ENCODE measurements around the gene SLMAP.
A peak's percentile ranks its signal among the peaks of the same experiment; 100 is the strongest.

The SLMAP gene

GRCh38 chr3:57896691-57897090 lies 140.6 kb downstream of the SLMAP start:
- Histone ChIP-seq H3K36me3 (replicated peaks) (no peaks in the 10 kb centered on the region), H3K27ac (no peak overlapping the region), H3K4me3 (ENCODE audit: low read depth, low read length) (no peak overlapping the region), H3K27me3 (replicated peaks) (no peaks in the 10 kb centered on the region)
- DNase-seq = no peak
- no peak for TF ChIP-seq CTCF (IDR thresholded peaks at IDR 0.05; ENCODE audit: low read depth, low read length, missing control alignments)
- in situ Hi-C loops (cut with HindIII; ENCODE audit: low pct_ligation_motif_present, low sequenced_read_pairs) = no loop called here

- in situ Hi-C loops (cut with HindIII; ENCODE audit: low pct_ligation_motif_present, low sequenced_read_pairs) = no loop called here
- DNase-seq = no peak
- Histone ChIP-seq H3K4me3 (ENCODE audit: low read depth, low read length) (no peak overlapping the region), H3K27me3 (replicated peaks) (no peaks in the 10 kb centered on the region), H3K27ac (no peak overlapping the region), H3K36me3 (replicated peaks) (no peaks in the 10 kb centered on the region)
- no peak for TF ChIP-seq CTCF (IDR thresholded peaks at IDR 0.05; ENCODE audit: low read depth, low read length, missing control alignments)
Measured at GRCh38 chr3:57900786-57901185, 144.7 kb downstream of the SLMAP start.

- peaks cover 2% of the 10 kb centered on the region for H3K36me3 ChIP-seq (replicated peaks)
- no peak for DNase-seq
- H3K27me3 ChIP-seq (replicated peaks) = no peaks in the 10 kb centered on the region
- no peak overlapping the region for H3K4me3 ChIP-seq (ENCODE audit: low read depth, low read length)
- no peak overlapping the region for H3K27ac ChIP-seq
- in situ Hi-C loops (cut with HindIII; ENCODE audit: low pct_ligation_motif_present, low sequenced_read_pairs) = no loop called here
- no peak for TF ChIP-seq CTCF (IDR thresholded peaks at IDR 0.05; ENCODE audit: low read depth, low read length, missing control alignments)
Measured at GRCh38 chr3:57903124-57903890, 147.2 kb downstream of the SLMAP start.

GRCh38 chr3:57910990-57911389 lies 154.9 kb downstream of the SLMAP start:
- peaks cover 14% of the 10 kb centered on the region for H3K36me3 ChIP-seq (replicated peaks)
- TF ChIP-seq CTCF (IDR thresholded peaks at IDR 0.05; ENCODE audit: low read depth, low read length, missing control alignments) = peak; percentile 68
- no peak overlapping the region for H3K4me3 ChIP-seq (ENCODE audit: low read depth, low read length)
- H3K27me3 ChIP-seq (replicated peaks) = no peaks in the 10 kb centered on the region
- no peak overlapping the region for H3K27ac ChIP-seq
- peak; percentile 24 for DNase-seq
- in situ Hi-C loops (cut with HindIII; ENCODE audit: low pct_ligation_motif_present, low sequenced_read_pairs) = no loop called here

- TF ChIP-seq CTCF (IDR thresholded peaks at IDR 0.05; ENCODE audit: low read depth, low read length, missing control alignments) = no peak
- peak; percentile 11 for DNase-seq
- Histone ChIP-seq H3K27ac (no peak overlapping the region), H3K27me3 (replicated peaks) (no peaks in the 10 kb centered on the region), H3K4me3 (ENCODE audit: low read depth, low read length) (no peak overlapping the region), H3K36me3 (replicated peaks) (peaks cover 19% of the 10 kb centered on the region)
- in situ Hi-C loops (cut with HindIII; ENCODE audit: low pct_ligation_motif_present, low sequenced_read_pairs) = no loop called here
Measured at GRCh38 chr3:57911593-57911992, 155.5 kb downstream of the SLMAP start.

GRCh38 chr3:57917601-57918000 lies 161.5 kb downstream of the SLMAP start:
- Histone ChIP-seq H3K4me3 (ENCODE audit: low read depth, low read length) (no peak overlapping the region), H3K36me3 (replicated peaks) (peaks cover 15% of the 10 kb centered on the region), H3K27me3 (replicated peaks) (no peaks in the 10 kb centered on the region), H3K27ac (peak overlapping the region; percentile 2)
- no peak for DNase-seq
- TF ChIP-seq CTCF (IDR thresholded peaks at IDR 0.05; ENCODE audit: low read depth, low read length, missing control alignments) = no peak
- in situ Hi-C loops (cut with HindIII; ENCODE audit: low pct_ligation_motif_present, low sequenced_read_pairs) = no loop called here
